Endothelial cell of umbilical vein (primary cell): ENCODE results near the gene SLC6A6. TPM values are rescaled to one million over a fixed set of nuclear protein-coding genes. Genes with fewer than 3 reads are reported as not detected.

Experiments used
- BruUV-seq: library from RNA; stranded (reverse); fragments of 400-500 nt; replicated peaks from 2 replicates; lab custom pipeline; 2021; lab: Mats Ljungman, UMichigan
- CTCF ChIA-PET: fragments of 300-600, 350-600 bp; sonication (Branson Sonifier 250); formaldehyde crosslinking; loops from one replicate; lab custom pipeline; 2021; ENCODE audit warnings: antibody characterized with exemption, inconsistent platforms; lab: Charles Lee
- POLR2A ChIA-PET: fragments of 300-600, 350-600 bp; sonication (Branson Sonifier 250); formaldehyde crosslinking; loops from one replicate; lab custom pipeline; 2021; ENCODE audit warnings: antibody characterized with exemption, inconsistent platforms; lab: Charles Lee
- DNase-seq: peaks from one replicate; pipeline ENCODE4 v3.0.0-alpha.2; 2011; ENCODE audit warnings: low read depth, low spot score
- FAIRE-seq: peaks from 2 replicates; lab custom pipeline; 2011; peaks lifted over from hg19 to GRCh38; lab: Jason Lieb, UNC
- H2AFZ ChIP-seq: 2 replicates; pipeline ENCODE4 v1.6.0; 2012; ENCODE audit warnings: low read depth, low read length, control low read depth, inconsistent platforms
- H3K27ac ChIP-seq: 2 replicates; pipeline ENCODE4 v1.5.1; 2011; ENCODE audit warnings: low read depth, mild to moderate bottlenecking, control low read depth, low read length, moderate library complexity; ENCODE audit not compliant: insufficient read depth
- H3K27me3 ChIP-seq, 2 experiments: 2 replicates each; pipeline versions ENCODE4 v1.6.0 to v1.6.1; 2011; ENCODE audit warnings: low read length in 2 of 2, mixed read lengths in 1 of 2; ENCODE audit not compliant: control insufficient read depth in 2 of 2, insufficient read depth in 2 of 2
- H3K36me3 ChIP-seq, 2 experiments: 2 replicates in 1 of 2; 3 replicates in 1 of 2; pipeline ENCODE4 v1.5.1; 2011; ENCODE audit warnings: low read length in 2 of 2, mild to moderate bottlenecking in 1 of 2, moderate library complexity in 1 of 2; ENCODE audit not compliant: control insufficient read depth in 2 of 2, insufficient read depth in 2 of 2; ENCODE audit errors: extremely low read depth in 1 of 2
- H3K4me1 ChIP-seq: 3 replicates; pipeline ENCODE4 v1.5.1; 2011; ENCODE audit warnings: mild to moderate bottlenecking, low read length; ENCODE audit not compliant: control insufficient read depth, insufficient read depth; ENCODE audit errors: extremely low read depth
- H3K4me2 ChIP-seq: 2 replicates; pipeline ENCODE4 v1.6.1; 2011; ENCODE audit warnings: low read length, control low read depth, mixed read lengths; ENCODE audit not compliant: insufficient read depth
- H3K4me3 ChIP-seq, 3 experiments: fragments of 200-600 bp in 1 of 3; sonication (generic), shearing (Covaris generic) in 1 of 3; replicated peaks in 1 of 3; 2 replicates each; pipeline ENCODE4 v1.5.1; 2011 to 2016; ENCODE audit warnings: control low read depth in 3 of 3, low read length in 3 of 3, mild to moderate bottlenecking in 2 of 3, inconsistent platforms in 1 of 3, low read depth in 1 of 3, moderate library complexity in 1 of 3; ENCODE audit not compliant: insufficient read depth in 1 of 3
- H3K79me2 ChIP-seq: 2 replicates; pipeline ENCODE4 v1.6.0; 2012; ENCODE audit warnings: low read length, inconsistent platforms; ENCODE audit not compliant: control insufficient read depth, insufficient read depth
- H3K9ac ChIP-seq: replicated peaks from 2 replicates; pipeline ENCODE3; 2011; ENCODE audit warnings: low read length, control low read depth; ENCODE audit not compliant: insufficient read depth; ENCODE audit errors: extremely low read depth
- H3K9me1 ChIP-seq: replicated peaks from 3 replicates; pipeline ENCODE4 v1.6.0; 2011; ENCODE audit warnings: mild to moderate bottlenecking, low read length; ENCODE audit not compliant: control insufficient read depth, insufficient read depth; ENCODE audit errors: extremely low read depth
- H3K9me3 ChIP-seq: replicated peaks from 2 replicates; pipeline ENCODE4 v1.5.1; 2012; ENCODE audit warnings: low read length, inconsistent platforms; ENCODE audit not compliant: control insufficient read depth, insufficient read depth
- H4K20me1 ChIP-seq: replicated peaks from 2 replicates; pipeline ENCODE3; 2011; ENCODE audit warnings: mild to moderate bottlenecking, low read length; ENCODE audit not compliant: control insufficient read depth, insufficient read depth; ENCODE audit errors: extremely low read depth
- CTCF ChIP-seq, 2 donors: IDR thresholded peaks; 1 replicate in 1 of 2; 2 replicates in 1 of 2; pipeline ENCODE4 v1.5.1; 2011; ENCODE audit warnings: low read length in 2 of 2, mild to moderate bottlenecking in 2 of 2, moderate library complexity in 2 of 2, control low read depth in 1 of 2, inconsistent platforms in 1 of 2, low read depth in 1 of 2; ENCODE audit not compliant: insufficient read depth in 1 of 2; ENCODE audit errors: extremely low read depth in 1 of 2
- EZH2 ChIP-seq: IDR thresholded peaks from 2 replicates; pipeline ENCODE4 v1.6.1; 2012; ENCODE audit warnings: borderline replicate concordance, low read depth, mild to moderate bottlenecking, moderate library complexity, low read length, inconsistent platforms; ENCODE audit not compliant: severe bottlenecking
- FOS ChIP-seq: IDR thresholded peaks from 2 replicates; pipeline ENCODE4 v1.6.1; 2011; ENCODE audit warnings: mild to moderate bottlenecking, low read length, moderate library complexity, borderline replicate concordance; ENCODE audit not compliant: insufficient read depth
- GATA2 ChIP-seq: IDR thresholded peaks from 2 replicates; pipeline ENCODE4 v1.7.0; 2011; ENCODE audit warnings: low read depth, mild to moderate bottlenecking, moderate library complexity, mixed read lengths, low read length; ENCODE audit not compliant: insufficient read length, insufficient read depth
- JUN ChIP-seq: IDR thresholded peaks from 2 replicates; pipeline ENCODE4 v1.6.1; 2011; ENCODE audit warnings: borderline replicate concordance, low read depth; ENCODE audit not compliant: insufficient read length, insufficient read depth
- MAX ChIP-seq: IDR thresholded peaks from 2 replicates; pipeline ENCODE4 v1.6.1; 2011; ENCODE audit not compliant: insufficient read depth, insufficient read length
- MYC ChIP-seq: IDR thresholded peaks from one replicate; pipeline ENCODE4 v1.6.1; 2011; ENCODE audit warnings: mild to moderate bottlenecking, low read depth, low read length
- POLR2A ChIP-seq: IDR thresholded peaks from 2 replicates; pipeline ENCODE4 v1.6.1; 2012; ENCODE audit warnings: low read depth, mild to moderate bottlenecking, control low read depth, low read length
- POLR2AphosphoS5 ChIP-seq: IDR thresholded peaks from 2 replicates; pipeline ENCODE4 v1.6.1; 2012; ENCODE audit warnings: low read depth, mild to moderate bottlenecking, control low read depth, low read length, moderate library complexity; ENCODE audit not compliant: insufficient read depth
- dilution Hi-C: fragments of 300-500 bp; cut with MboI; formaldehyde crosslinking; loops from one replicate; pipeline ENCODE4 v1.15.0; 2019; ENCODE audit warnings: low sequenced_read_pairs; ENCODE audit not compliant: extremely low pct_ligation_motif_present
- intact Hi-C: fragments of 100-400 bp; cut with micrococcal nuclease; formaldehyde crosslinking; loops from one replicate; pipeline ENCODE4 v1.10.0; 2022
- polyA plus RNA-seq, 4 experiments: library from polyadenylated mRNA; depleted of rRNA in 3 of 4; stranded (reverse) in 3 of 4; unstranded in 1 of 4; fragments of >200 nt; gene quantifications; 2 replicates each; pipeline versions ENCODE4 v1.2.1 to v1.2.3, GENCODE V29; 2011 to 2012; ENCODE audit warnings: missing spikeins in 1 of 4
- total RNA-seq: library from RNA; stranded (reverse); gene quantifications from 2 replicates; pipeline ENCODE4 v1.2.3, GENCODE V29; 2021

Gene SLC6A6
- total and polyA plus RNA-seq, 2 donors (not counting 3 experiments of a cell fraction or from before 2014, with no cell fraction given), result 25.7 to 38.0 TPM

GRCh38 chr3:14516738-14517345 lies 114.4 kb downstream of the SLC6A6 start:
- Histone ChIP-seq H3K4me1 (no peaks in the 10 kb centered on the region), H3K4me3 (no peak overlapping the region), H3K9me3 (no peaks in the 10 kb centered on the region), H3K9me1 (no peaks in the 10 kb centered on the region), H3K79me2 (no peaks in the 10 kb centered on the region), H3K27me3 (no peaks in the 10 kb centered on the region), H2AFZ (no peak overlapping the region), H3K27ac (no peak overlapping the region), H3K4me2 (no peak overlapping the region), H4K20me1 (no peaks in the 10 kb centered on the region), H3K36me3 (no peaks in the 10 kb centered on the region), H3K9ac (no peak overlapping the region)
- intact Hi-C loops, result no loop called here
- no peak for DNase-seq
- no peak for FAIRE-seq
- ChIA-PET CTCF (interaction anchor here (1.7 kb wide), 1 partner anchor 255 kb away, joined by 6 read pairs; no protein-coding TSS in a partner anchor), POLR2A (no interaction called here)
- dilution Hi-C loops, result no loop called here
- TF ChIP-seq POLR2A (no peak), MAX (no peak), MYC (no peak), JUN (no peak), GATA2 (no peak), EZH2 (no peak), FOS (no peak), CTCF (IDR thresholded peaks at IDR 0.05; ENCODE audit: extremely low read depth in 1 of 2, insufficient read depth in 1 of 2, low read depth in 1 of 2, low read length in 2 of 2) (no peak), POLR2AphosphoS5 (no peak)
- no TSS peak for BruUV-seq
